Uterus (tissue), 2 donors: Measurements from ENCODE around the gene MACROD1.

Experiments used
- POLR2A ChIP-seq, 2 donors: fragments of 450-650 bp; IDR thresholded peaks; one replicate each; pipeline ENCODE4 v1.6.1; 2016; ENCODE audit warnings: antibody characterized with exemption in 2 of 2, mild to moderate bottlenecking in 1 of 2, moderate library complexity in 1 of 2
- TF ChIP-seq, protein P1 (sequence below), 4 experiments: fragments of 200-600 bp in 2 of 4; fragments of 450-650 bp in 2 of 4; sonication (generic) in 2 of 4; IDR thresholded peaks; one replicate each; pipeline ENCODE4 v1.5.1; 2016 to 2019; ENCODE audit warnings: antibody characterized with exemption in 4 of 4, mild to moderate bottlenecking in 2 of 4, moderate library complexity in 1 of 4

DNA sequence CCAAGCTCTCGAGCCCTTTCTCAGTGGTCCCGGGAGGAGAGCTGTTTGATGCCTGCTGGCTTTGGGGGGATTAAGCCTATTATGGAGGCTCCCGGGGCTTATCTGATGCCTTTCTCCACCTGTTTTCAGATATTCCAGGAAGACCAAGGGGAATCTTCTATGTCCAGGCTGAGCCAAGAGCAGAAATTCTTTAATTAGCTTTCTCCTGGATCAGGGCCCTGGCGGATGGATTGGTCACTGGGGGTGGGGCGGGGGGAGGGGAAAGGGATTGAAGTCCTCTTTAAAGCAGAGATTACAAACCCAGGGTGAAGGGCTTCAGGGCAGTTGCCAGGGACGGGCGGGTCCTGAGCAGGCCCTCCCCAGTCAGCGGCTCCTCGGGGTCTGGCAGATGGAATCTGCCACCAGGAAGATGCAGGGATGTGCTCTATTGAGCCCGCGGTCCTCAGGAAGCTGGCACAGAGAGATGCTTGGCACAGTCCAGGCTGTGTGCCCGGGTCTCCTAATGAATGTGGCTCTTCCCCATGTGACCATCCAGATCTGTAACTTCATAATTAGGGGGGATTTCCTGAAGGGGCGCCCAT is 33.6 kb downstream of the MACROD1 start:
- TF ChIP-seq, protein P1, sequence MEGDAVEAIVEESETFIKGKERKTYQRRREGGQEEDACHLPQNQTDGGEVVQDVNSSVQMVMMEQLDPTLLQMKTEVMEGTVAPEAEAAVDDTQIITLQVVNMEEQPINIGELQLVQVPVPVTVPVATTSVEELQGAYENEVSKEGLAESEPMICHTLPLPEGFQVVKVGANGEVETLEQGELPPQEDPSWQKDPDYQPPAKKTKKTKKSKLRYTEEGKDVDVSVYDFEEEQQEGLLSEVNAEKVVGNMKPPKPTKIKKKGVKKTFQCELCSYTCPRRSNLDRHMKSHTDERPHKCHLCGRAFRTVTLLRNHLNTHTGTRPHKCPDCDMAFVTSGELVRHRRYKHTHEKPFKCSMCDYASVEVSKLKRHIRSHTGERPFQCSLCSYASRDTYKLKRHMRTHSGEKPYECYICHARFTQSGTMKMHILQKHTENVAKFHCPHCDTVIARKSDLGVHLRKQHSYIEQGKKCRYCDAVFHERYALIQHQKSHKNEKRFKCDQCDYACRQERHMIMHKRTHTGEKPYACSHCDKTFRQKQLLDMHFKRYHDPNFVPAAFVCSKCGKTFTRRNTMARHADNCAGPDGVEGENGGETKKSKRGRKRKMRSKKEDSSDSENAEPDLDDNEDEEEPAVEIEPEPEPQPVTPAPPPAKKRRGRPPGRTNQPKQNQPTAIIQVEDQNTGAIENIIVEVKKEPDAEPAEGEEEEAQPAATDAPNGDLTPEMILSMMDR (IDR thresholded peaks at IDR 0.05), result no peak
- TF ChIP-seq POLR2A (IDR thresholded peaks at IDR 0.05), result no peak
